ENCODE data around the gene LTB. TPM values are rescaled to one million over a fixed set of nuclear protein-coding genes. Genes with fewer than 3 reads are reported as not detected.

Gene LTB
- total and polyA plus RNA-seq, 4 donors: 0.67 to 5.3 (median 1.5) TPM

DNA sequence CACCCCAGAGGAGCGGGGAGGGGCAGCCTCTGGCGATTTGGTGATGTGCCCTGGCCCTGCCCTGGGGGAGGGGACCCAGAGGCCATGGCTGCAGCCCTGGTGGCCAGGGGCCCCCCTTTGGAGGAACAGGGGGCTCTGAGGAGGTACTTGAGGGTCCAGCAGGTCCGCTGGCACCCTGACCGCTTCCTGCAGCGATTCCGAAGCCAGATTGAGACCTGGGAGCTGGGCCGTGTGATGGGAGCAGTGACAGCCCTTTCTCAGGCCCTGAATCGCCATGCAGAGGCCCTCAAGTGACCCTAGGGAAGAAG, 24.0 kb downstream of the LTB start:
- Histone ChIP-seq H3K9me3 (ENCODE audit: control insufficient read depth in 4 of 4, low read length in 3 of 4) (no peaks in the 10 kb centered on the region), H3K9ac (ENCODE audit: low read depth in 1 of 2, low read length in 2 of 2) (no peak overlapping the region), H3K27me3 (ENCODE audit: control insufficient read depth in 4 of 4, insufficient read depth in 4 of 4, low read length in 3 of 4) (no peaks in the 10 kb centered on the region), H3K4me3 (ENCODE audit: low read depth in 1 of 3, low read length in 3 of 3) (no peak overlapping the region), H3K27ac (ENCODE audit: low read depth in 1 of 2, low read length in 2 of 2) (peak overlapping the region; percentile 55 to 84), H3K4me1 (ENCODE audit: control insufficient read depth in 4 of 4, insufficient read depth in 4 of 4, low read length in 3 of 4) (peaks cover 0 to 22% (median 7%) of the 10 kb centered on the region in 4 donors), H3K36me3 (ENCODE audit: control insufficient read depth in 4 of 4, insufficient read depth in 3 of 4, low read depth in 1 of 4, low read length in 3 of 4) (peaks cover 6 to 14% (median 11%) of the 10 kb centered on the region in 4 donors)
- TF ChIP-seq EGR1 (IDR thresholded peaks at IDR 0.05; ENCODE audit: low read depth in 2 of 2) (no peak), FOXA2 (IDR thresholded peaks at IDR 0.05) (no peak), RAD21 (IDR thresholded peaks at IDR 0.05) (no peak), ZBTB33 (IDR thresholded peaks at IDR 0.05) (no peak), SP1 (IDR thresholded peaks at IDR 0.05) (no peak), JUND (IDR thresholded peaks at IDR 0.05) (no peak), FOXA1 (IDR thresholded peaks at IDR 0.05) (no peak), YY1 (IDR thresholded peaks at IDR 0.05) (no peak), NR2F2 (IDR thresholded peaks at IDR 0.05) (no peak), HNF4G (IDR thresholded peaks at IDR 0.05) (no peak), TAF1 (conservative IDR thresholded peaks at IDR 0.05) (no peak), CTCF (IDR thresholded peaks at IDR 0.05; ENCODE audit: low read depth, low read length, missing input control) (no peak), RXRA (IDR thresholded peaks at IDR 0.05) (no peak), GABPA (IDR thresholded peaks at IDR 0.05 in 1 of 2, conservative IDR thresholded peaks at IDR 0.05 in 1 of 2) (no peak), HNF4A (conservative IDR thresholded peaks at IDR 0.05) (no peak)
- TF ChIP-seq, protein P1, sequence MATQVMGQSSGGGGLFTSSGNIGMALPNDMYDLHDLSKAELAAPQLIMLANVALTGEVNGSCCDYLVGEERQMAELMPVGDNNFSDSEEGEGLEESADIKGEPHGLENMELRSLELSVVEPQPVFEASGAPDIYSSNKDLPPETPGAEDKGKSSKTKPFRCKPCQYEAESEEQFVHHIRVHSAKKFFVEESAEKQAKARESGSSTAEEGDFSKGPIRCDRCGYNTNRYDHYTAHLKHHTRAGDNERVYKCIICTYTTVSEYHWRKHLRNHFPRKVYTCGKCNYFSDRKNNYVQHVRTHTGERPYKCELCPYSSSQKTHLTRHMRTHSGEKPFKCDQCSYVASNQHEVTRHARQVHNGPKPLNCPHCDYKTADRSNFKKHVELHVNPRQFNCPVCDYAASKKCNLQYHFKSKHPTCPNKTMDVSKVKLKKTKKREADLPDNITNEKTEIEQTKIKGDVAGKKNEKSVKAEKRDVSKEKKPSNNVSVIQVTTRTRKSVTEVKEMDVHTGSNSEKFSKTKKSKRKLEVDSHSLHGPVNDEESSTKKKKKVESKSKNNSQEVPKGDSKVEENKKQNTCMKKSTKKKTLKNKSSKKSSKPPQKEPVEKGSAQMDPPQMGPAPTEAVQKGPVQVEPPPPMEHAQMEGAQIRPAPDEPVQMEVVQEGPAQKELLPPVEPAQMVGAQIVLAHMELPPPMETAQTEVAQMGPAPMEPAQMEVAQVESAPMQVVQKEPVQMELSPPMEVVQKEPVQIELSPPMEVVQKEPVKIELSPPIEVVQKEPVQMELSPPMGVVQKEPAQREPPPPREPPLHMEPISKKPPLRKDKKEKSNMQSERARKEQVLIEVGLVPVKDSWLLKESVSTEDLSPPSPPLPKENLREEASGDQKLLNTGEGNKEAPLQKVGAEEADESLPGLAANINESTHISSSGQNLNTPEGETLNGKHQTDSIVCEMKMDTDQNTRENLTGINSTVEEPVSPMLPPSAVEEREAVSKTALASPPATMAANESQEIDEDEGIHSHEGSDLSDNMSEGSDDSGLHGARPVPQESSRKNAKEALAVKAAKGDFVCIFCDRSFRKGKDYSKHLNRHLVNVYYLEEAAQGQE (IDR thresholded peaks at IDR 0.05): no peak
- TF ChIP-seq, protein P2, sequence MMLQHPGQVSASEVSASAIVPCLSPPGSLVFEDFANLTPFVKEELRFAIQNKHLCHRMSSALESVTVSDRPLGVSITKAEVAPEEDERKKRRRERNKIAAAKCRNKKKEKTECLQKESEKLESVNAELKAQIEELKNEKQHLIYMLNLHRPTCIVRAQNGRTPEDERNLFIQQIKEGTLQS (IDR thresholded peaks at IDR 0.05): no peak
- TF ChIP-seq, protein P3, sequence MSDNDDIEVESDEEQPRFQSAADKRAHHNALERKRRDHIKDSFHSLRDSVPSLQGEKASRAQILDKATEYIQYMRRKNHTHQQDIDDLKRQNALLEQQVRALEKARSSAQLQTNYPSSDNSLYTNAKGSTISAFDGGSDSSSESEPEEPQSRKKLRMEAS (IDR thresholded peaks at IDR 0.05): no peak
- DNase-seq (ENCODE audit: low spot score): no peak
- WGBS: 89% methylated on average over 8 of the region's 8 CpGs

Data from liver (tissue), 9 donors.